Duodenal mucosa (tissue), 2 donors: ENCODE results near the gene NEU4.
"Not testable (repeated sequence)": the region's sequence is repeated elsewhere in the genome, so short reads cannot be mapped to it uniquely, and the experiment has no call there.

Experiments
- H3K27ac ChIP-seq: one replicate; pipeline ENCODE4 v1.7.0; 2013; ENCODE audit warnings: low read depth, low read length
- H3K27me3 ChIP-seq, 2 donors: one replicate each; pipeline ENCODE4 v1.7.0; 2013; ENCODE audit warnings: low read length in 2 of 2, control low read depth in 1 of 2; ENCODE audit not compliant: insufficient read depth in 2 of 2, control insufficient read depth in 1 of 2
- H3K36me3 ChIP-seq, 2 donors: one replicate each; pipeline ENCODE4 v1.7.0; 2013; ENCODE audit warnings: low read length in 2 of 2, control low read depth in 1 of 2; ENCODE audit not compliant: insufficient read depth in 2 of 2, control insufficient read depth in 1 of 2
- H3K4me1 ChIP-seq, 2 donors: one replicate each; pipeline ENCODE4 v1.7.0; 2013; ENCODE audit warnings: low read length in 2 of 2, control low read depth in 1 of 2; ENCODE audit not compliant: insufficient read depth in 2 of 2, control insufficient read depth in 1 of 2
- H3K4me3 ChIP-seq, 2 donors: one replicate each; pipeline ENCODE4 v1.7.0; 2013; ENCODE audit warnings: low read length in 2 of 2, low read depth in 1 of 2
- H3K9ac ChIP-seq, 2 donors: one replicate each; pipeline ENCODE4 v1.7.0; 2013; ENCODE audit warnings: low read length in 2 of 2, low read depth in 1 of 2
- H3K9me3 ChIP-seq, 2 donors: one replicate each; pipeline ENCODE4 v1.7.0; 2013; ENCODE audit warnings: low read length in 2 of 2, control low read depth in 1 of 2; ENCODE audit not compliant: control insufficient read depth in 1 of 2

Gene NEU4

DNA sequence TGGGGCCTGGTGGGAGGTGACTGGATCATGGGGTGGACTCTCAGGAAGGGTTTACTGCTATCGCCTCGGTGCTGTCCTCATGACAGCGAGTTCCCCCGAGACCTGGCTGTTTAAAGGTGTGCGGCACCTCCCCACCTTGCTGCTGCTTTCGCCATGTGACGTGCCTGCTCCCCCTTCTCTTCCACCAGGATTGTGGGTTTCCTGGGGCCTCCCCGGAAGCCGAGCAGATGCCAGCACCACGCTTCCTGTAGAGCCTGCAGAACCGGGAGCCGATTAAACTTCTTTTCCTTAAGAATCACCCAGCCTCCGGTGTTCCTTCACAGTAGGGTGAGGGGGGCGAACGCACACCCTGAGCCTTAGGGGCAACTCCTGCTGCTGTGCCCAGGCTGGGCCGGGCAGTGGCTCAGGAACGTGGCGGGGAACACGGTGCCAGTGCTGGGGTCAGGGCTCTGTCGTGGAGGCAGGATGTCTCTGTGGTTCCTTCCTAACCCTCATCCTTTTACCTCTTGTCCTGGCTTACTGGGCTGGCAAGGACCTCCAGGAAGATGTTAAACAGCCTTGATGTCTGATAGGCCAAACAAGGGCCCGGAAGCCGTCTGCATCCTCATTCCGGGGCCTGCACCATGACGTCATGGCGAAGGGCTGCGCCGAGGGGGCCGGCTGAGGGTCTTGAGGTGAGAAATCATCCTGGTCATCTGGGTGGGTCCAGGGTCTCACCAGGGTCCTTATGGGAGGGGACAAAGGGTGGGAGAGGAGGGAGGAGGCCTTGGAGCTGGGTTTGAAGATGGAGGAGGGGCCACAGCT is 12.7 kb downstream of the NEU4 start:
- Histone ChIP-seq H3K9ac (no peak overlapping the region), H3K4me1 (no peaks in the 10 kb centered on the region), H3K27me3 (no peaks in the 10 kb centered on the region), H3K4me3 (no peak overlapping the region), H3K27ac (no peak overlapping the region), H3K9me3 (peaks cover 1 to 2% of the 10 kb centered on the region in 2 donors), H3K36me3 (no peaks in the 10 kb centered on the region)

DNA sequence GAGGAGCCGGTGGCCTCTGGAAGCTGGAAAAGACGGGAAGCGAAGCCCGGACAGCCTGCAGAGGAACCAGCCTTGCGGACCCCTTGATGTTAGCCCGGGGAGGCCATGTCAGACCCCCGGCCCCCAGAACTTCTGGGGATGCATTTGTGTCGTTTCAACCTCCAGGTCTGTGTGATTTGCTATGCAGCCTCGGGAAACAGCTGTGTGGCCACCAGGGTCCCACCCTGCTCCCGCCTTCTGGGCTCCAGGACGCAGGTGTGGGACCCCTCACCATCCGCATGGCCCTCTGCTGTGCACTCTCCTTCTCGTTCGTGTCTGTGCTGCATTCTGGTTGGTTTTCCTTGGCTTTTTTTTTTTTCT is 13.3 kb downstream of the NEU4 start:
- no peak overlapping the region for H3K27ac ChIP-seq
- H3K4me1 ChIP-seq = no peaks in the 10 kb centered on the region
- H3K27me3 ChIP-seq = no peaks in the 10 kb centered on the region
- no peak overlapping the region for H3K4me3 ChIP-seq
- no peaks in the 10 kb centered on the region for H3K36me3 ChIP-seq
- H3K9me3 ChIP-seq = peaks cover 7 to 8% of the 10 kb centered on the region in 2 donors
- H3K9ac ChIP-seq = no peak overlapping the region

DNA sequence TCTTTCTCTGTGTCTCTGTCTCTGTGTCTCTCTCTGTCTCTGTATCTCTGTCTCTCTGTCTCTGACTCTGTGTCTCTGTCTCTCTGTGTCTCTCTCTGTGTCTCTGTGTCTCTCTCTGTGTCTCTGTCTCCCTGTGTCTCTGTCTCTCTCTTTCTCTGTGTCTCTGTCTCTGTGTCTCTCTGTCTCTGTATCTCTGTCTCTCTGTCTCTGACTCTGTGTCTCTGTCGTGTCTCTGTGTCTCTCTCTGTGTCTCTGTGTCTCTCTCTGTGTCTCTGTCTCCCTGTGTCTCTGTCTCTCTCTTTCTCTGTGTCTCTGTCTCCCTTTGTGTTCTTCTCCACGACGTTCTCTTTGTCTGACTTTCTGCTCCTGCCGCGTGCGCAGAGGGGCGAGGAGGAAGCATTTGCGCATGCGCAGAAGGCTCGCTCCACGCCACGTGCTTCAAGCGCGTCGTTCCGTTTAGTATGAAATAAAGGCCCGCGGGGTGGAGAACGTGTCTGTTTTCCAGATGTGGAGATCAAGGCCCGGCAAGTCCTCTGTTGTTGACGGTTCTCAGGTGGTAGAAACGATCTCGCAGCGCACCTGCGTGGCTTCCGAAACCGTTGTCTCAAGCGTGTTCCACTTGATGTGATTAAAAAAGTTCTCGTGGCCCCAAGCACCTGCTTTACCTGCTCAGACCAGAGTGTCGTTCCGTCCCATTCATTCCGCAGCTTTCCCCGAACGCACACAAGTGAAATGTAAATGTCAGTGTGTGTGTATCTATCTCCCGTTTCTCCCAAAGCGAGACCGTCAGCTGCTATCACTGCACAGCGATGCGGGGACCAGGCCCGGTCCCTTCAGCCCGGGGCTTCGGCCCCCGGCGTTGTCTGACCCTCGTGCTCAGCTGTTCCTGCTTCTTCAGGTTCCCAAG is 14.8 kb downstream of the NEU4 start:
- not testable (repeated sequence) for H3K4me3 ChIP-seq, H3K27me3 ChIP-seq, H3K36me3 ChIP-seq, H3K9ac ChIP-seq, H3K4me1 ChIP-seq, H3K27ac ChIP-seq
- peaks cover 11 to 14% of the 10 kb centered on the region in 2 donors for H3K9me3 ChIP-seq

DNA sequence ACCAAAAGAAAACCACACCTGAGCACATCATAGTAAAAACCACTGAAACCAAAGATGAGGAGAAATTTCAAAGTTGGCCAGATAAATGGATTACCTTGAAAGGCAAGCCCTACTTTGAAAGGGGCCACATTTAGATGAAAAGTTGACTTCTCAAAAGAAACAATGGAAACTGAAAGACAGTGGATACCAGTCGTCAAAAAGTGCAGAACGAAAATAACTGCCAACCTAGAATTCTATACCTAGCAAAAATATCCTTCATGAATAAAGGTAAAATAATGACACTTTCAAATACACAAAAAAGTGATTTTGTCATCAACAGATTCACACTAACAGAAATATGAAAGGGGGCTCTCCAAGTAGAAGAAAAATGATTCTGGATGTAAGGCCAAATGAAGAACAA is 18.4 kb downstream of the NEU4 start:
- Histone ChIP-seq H3K27ac (no peak overlapping the region), H3K36me3 (no peaks in the 10 kb centered on the region), H3K4me3 (no peak overlapping the region), H3K27me3 (no peaks in the 10 kb centered on the region), H3K9ac (no peak overlapping the region), H3K9me3 (peaks cover 11 to 14% of the 10 kb centered on the region in 2 donors), H3K4me1 (no peaks in the 10 kb centered on the region)

DNA sequence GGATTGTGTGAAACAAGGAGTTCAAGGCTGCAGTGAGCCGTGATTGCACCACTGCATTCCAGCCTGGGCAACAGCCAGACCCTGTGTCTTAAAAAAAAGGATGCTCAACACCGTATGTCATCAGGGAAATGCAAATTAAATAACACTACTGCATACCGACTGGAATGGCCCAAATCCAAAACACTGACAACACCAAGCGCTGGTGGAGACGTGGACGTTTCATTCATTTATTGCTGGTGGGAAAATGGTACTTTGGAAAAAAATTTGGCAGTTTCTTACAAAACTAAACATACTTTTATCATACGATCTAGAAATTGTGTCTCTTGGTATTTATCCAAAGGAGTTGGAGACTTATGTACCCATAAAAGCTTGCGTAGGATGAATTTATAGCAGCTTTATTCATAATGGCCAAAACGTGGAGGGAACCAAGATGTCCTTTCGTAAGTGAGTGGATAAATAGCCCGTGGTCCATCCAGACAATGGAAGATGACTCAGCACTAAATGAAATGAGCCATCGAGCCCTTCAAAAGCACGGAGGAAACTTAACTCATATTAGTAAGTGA is 24.2 kb downstream of the NEU4 start:
- Histone ChIP-seq H3K4me3 (no peak overlapping the region), H3K4me1 (no peaks in the 10 kb centered on the region), H3K36me3 (no peaks in the 10 kb centered on the region), H3K27me3 (peaks cover 0 to 3% of the 10 kb centered on the region in 2 donors), H3K9ac (no peak overlapping the region), H3K27ac (no peak overlapping the region), H3K9me3 (no peaks in the 10 kb centered on the region)

DNA sequence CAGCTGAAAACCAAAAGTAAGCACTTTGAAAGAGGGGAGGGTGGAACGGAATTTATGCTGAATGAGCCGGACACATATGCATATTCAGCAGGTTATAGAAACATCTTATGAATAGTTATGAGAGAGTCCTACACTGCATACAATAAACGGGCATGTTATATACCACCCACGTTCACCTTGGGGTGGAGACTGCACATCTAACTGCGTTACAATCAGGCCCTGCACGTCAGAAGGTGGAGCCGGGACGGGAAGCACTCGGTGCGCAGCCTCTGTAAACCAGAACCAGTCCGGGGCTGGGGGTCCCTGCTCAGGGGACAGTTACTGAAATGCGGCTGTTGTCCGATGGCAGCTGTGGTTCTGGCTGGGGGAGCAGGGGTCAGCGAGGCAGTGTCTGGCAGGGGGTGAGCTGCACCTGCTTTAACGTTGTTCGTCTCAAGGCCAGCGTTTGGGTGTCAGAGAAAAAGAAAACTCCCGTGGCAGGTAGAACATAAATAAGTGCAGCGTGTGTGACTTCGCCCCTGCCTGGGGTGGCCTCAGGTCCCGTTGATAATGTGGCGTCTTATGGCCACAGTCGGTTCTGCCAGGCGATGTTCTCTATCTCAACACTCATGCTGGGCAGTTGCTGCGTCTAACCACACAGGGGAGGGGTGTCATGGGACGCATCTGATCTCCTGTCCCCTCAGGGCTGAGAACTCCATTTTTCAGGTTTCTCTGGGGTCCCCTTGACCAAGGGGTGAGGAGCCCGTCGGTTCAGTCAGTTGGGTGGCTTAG is 24.9 kb downstream of the NEU4 start:
- H3K4me3 ChIP-seq, H3K9ac ChIP-seq, H3K27ac ChIP-seq: not testable (repeated sequence)

DNA sequence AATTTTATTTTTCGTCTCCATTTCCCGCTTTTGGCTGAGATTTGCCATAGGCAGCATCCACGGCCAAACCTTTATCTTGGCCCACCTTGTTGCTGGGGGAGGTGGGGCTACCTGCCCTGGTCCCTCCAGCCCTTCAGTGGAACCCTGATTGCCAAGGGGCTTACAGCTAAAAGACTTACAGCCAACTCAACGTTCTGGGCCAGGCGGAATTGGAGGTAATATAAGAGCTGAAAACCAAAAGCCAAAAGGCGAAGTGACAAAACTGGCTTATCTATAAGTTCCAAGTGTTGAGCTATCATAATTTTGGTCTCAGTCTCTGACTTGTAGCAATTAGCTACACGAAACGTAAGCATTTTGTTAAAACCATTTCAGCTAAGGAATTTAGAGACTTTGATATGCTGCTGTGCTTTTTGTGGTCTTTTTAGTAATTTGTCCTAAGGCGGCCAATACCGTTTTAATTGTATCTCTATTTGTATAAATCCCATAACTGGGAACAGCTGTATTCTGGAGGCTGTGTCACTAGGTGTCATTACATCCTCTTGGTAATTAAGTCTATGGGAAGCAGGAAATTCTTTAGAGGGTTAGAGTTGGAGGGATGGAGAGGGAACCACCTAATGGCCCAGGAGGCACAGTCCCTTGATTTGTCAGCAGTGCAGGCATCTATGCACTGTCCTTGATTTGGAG is 25.7 kb downstream of the NEU4 start:
- H3K4me3 ChIP-seq = no peak overlapping the region
- H3K27ac ChIP-seq = no peak overlapping the region
- H3K9ac ChIP-seq = no peak overlapping the region
- H3K36me3 ChIP-seq = no peaks in the 10 kb centered on the region
- peaks cover 0 to 3% of the 10 kb centered on the region in 2 donors for H3K27me3 ChIP-seq
- no peaks in the 10 kb centered on the region for H3K9me3 ChIP-seq
- no peaks in the 10 kb centered on the region for H3K4me1 ChIP-seq

More for the DNA sequence above, 24.9 kb downstream of the NEU4 start:
- not testable (repeated sequence) for H3K4me1 ChIP-seq, H3K9me3 ChIP-seq, H3K27me3 ChIP-seq, H3K36me3 ChIP-seq

DNA sequence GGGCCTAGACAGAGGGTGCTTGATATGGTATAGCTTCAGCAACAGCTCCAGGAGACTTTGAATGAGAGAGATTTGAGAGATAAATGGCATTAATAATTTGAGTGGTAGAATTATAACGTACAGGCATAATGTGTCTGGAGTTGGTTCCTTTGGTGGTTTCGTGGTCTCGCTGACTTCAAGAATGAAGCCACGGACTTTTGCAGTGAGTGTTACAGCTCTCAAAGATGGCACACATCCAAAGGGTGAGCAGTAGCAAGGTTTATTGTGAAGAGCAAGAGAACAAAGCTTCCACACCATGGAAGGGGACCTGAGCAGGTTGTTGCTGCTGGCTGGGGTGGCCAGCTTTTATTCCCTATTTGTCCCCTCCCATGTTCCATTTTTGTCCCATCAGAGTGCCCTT is 26.6 kb downstream of the NEU4 start:
- Histone ChIP-seq H3K4me3 (no peak overlapping the region), H3K36me3 (no peaks in the 10 kb centered on the region), H3K4me1 (no peaks in the 10 kb centered on the region), H3K27me3 (peaks cover 0 to 3% of the 10 kb centered on the region in 2 donors), H3K27ac (no peak overlapping the region), H3K9me3 (no peaks in the 10 kb centered on the region), H3K9ac (no peak overlapping the region)

DNA sequence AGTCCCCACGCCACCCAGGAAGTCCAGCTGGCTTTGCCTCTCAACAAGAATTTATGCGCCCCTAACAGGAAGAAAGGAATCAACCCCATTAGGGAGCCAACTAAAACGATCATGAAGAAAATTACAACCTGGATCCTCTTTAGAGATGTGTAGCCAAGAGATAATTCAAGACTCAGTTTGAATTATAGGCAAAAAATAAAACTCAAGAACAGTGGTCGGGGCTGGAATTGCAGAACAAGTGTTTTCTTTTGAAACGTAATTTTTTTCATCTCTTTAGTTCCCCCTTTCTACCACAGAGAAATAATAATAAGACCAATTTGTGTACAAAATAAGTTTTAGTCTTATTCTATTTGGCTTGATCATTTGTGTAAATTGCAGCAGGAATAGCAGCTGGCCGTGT is 27.3 kb downstream of the NEU4 start:
- H3K9me3 ChIP-seq = no peaks in the 10 kb centered on the region
- H3K27ac ChIP-seq = no peak overlapping the region
- no peaks in the 10 kb centered on the region for H3K36me3 ChIP-seq
- H3K9ac ChIP-seq = no peak overlapping the region
- no peak overlapping the region for H3K4me3 ChIP-seq
- peaks cover 0 to 3% of the 10 kb centered on the region in 2 donors for H3K27me3 ChIP-seq
- no peaks in the 10 kb centered on the region for H3K4me1 ChIP-seq
